Measurements from ENCODE around the gene NPY4R.
"Not testable (repeated sequence)": the region's sequence is repeated elsewhere in the genome, so short reads cannot be mapped to it uniquely, and the experiment has no call there.

The NPY4R gene

GRCh38 chr10:46455992-46456391 is 9.8 kb downstream of the NPY4R start:
- DNase-seq (ENCODE audit: low read depth): not testable (repeated sequence)

- not testable (repeated sequence) for DNase-seq (ENCODE audit: low read depth)
Measured at GRCh38 chr10:46451365-46451764, 14.4 kb downstream of the NPY4R start.

GRCh38 chr10:46450829-46451228 is 14.9 kb downstream of the NPY4R start:
- not testable (repeated sequence) for DNase-seq (ENCODE audit: low read depth)

GRCh38 chr10:46447439-46447838 is 18.3 kb downstream of the NPY4R start:
- not testable (repeated sequence) for DNase-seq (ENCODE audit: low read depth)

- not testable (repeated sequence) for DNase-seq (ENCODE audit: low read depth)
Measured at GRCh38 chr10:46445389-46446122, 20.2 kb downstream of the NPY4R start.

GRCh38 chr10:46443422-46443821 is 22.3 kb downstream of the NPY4R start:
- DNase-seq (ENCODE audit: low read depth): not testable (repeated sequence)

GRCh38 chr10:46442706-46443275 is 23.0 kb downstream of the NPY4R start:
- not testable (repeated sequence) for DNase-seq (ENCODE audit: low read depth)

GRCh38 chr10:46441837-46442278 is 23.9 kb downstream of the NPY4R start:
- not testable (repeated sequence) for DNase-seq (ENCODE audit: low read depth)

- DNase-seq (ENCODE audit: low read depth): not testable (repeated sequence)
Measured at GRCh38 chr10:46440942-46441341, 24.8 kb downstream of the NPY4R start.

GRCh38 chr10:46423550-46423949 is 42.2 kb downstream of the NPY4R start:
- not testable (repeated sequence) for DNase-seq (ENCODE audit: low read depth)

GRCh38 chr10:46419570-46420379 is 46.0 kb downstream of the NPY4R start:
- not testable (repeated sequence) for DNase-seq (ENCODE audit: low read depth)

GRCh38 chr10:46418283-46418682 is 47.5 kb downstream of the NPY4R start:
- not testable (repeated sequence) for DNase-seq (ENCODE audit: low read depth)

- DNase-seq (ENCODE audit: low read depth): not testable (repeated sequence)
Measured at GRCh38 chr10:46415291-46415690, 50.5 kb downstream of the NPY4R start.

- not testable (repeated sequence) for DNase-seq (ENCODE audit: low read depth)
Measured at GRCh38 chr10:46412665-46413064, 53.1 kb downstream of the NPY4R start.

- not testable (repeated sequence) for DNase-seq (ENCODE audit: low read depth)
Measured at GRCh38 chr10:46411123-46411522, 54.6 kb downstream of the NPY4R start.
